HG03103 (cell line): ENCODE data around the gene TP53I11.

Experiments used
- ATAC-seq: cut with Tn5 transposase; IDR thresholded peaks from one replicate; pipeline ENCODE4 v1.9.1; 2021; ENCODE audit warnings: low read depth; ENCODE audit not compliant: unreplicated experiment

Gene TP53I11

DNA sequence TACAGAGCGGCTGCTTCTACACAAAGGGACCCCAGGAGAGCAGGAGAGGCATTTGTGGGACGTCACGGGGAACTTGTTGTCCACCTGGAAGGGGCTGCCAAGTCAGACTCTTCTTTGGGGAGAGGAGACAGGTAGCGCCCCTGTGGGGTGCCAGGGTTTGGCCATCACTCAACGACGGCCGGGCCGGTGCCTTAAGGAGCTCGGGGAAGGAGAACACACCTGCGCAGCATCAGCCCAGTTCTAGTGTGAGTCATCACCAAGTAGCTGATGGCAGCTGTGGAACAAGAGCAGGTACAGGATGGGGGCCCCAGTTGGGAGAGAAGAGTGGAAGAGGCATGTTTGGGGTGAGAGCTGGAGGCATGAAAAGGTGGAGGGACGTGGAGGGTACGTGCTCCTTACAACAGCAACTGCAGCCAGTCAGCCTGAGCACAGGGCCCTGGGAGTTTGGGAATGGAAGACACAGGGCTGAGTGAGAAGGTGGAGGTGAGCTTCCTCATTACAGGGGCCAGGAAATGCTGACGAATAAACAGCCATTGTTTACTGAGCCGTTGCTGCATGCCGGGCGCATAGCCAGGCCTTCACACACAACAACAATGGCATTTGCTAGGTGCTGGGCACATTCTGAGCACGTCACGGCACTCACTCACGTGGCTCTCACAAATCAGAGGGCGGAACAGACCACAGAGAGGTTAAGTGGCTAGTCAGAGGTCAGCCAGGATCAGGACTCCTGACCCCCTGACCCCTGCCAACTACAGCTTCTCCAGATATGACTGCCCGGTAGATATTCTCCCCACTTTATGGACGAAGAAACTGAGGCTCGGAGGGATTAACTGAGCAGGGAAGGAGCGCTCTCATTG, 29.1 kb upstream of the TP53I11 start:
- ATAC-seq = no peak

GRCh38 chr11:44978961-44979331, 28.3 kb upstream of the TP53I11 start:
- ATAC-seq = no peak

DNA sequence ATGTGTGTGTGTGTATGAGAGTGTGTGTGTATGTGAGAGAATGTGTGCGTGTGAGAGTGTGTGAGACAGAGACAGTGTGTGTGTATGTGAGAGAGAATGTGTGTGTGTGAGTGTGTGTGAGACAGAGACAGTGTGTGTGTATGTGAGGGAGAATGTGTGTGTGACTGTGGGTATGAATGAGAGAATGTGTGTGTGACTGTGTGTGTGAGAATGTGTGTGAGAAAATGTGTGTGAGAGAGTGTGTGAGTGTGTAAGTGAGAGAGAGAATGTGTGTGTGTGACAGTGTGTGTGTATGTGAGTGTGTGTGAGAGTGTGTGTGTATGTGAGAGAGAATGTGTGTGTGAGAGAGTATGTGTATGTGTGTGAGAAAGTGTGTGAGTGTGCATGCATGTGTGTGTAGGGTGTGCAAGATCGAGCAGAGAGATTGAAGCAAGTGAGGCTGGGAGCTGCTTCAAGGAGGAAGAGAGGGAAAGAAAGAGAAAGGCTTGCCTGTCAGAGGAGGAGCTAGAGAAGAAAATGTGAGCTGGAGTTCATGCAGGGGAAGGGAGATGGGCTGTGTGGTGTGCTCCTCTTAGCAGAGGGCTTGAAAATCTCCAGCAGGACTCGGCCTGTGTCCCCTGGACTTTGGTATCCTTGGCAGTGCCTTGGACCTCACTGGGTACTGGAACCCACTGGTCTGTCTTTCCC, 27.7 kb upstream of the TP53I11 start:
- no peak for ATAC-seq

- no peak for ATAC-seq
These were observed 26.9 kb upstream of the TP53I11 start for GRCh38 chr11:44977493-44977984.

DNA sequence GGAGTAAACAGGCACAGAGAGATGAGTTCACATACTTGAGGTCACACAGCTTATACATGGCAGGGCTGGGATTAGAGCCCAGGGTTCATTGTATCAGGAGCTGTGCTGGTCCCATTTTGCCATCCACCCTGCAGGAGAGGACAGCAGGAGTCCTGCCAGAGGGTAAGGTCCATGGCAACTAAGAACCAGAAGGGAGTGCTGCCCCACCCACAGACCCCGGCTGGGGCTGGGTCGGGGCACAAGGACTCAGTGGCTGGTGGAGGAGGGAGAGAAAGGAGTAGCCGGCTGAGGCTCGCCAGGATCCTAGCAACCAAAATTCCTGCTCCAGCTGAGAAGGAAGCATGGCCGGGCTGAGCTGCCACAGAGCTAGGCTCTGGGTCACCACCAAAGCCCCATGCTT, 25.9 kb upstream of the TP53I11 start:
- ATAC-seq = no peak

DNA sequence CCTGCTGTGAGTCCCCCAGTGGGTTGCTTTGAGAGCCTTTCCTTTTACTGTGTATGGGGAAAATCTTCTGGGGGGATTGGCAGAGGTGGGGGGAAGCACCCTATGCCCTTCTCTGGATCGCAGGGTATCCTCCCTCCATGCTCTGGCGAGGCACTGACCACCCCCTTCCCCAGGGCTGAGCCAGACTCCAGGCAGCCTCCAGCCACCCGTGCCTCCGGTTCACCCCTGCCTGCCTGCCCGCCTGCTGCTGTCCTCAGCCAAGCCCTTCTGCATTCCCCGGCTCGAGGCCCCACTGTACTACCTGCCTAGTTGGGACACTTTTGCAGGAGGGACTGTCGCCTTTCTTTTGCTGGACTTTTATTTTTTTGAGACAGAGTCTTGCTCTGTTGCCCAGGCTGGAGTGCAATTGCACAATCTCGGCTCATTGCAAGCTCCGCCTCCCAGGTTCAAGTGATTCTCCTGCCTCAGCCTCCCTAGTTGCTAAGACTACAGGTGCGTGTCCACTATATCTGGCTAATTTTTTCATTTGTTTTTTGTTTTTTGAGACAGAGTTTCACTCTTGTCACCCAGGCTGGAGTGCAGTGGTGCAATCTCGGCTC, 23.8 kb upstream of the TP53I11 start:
- no peak for ATAC-seq

DNA sequence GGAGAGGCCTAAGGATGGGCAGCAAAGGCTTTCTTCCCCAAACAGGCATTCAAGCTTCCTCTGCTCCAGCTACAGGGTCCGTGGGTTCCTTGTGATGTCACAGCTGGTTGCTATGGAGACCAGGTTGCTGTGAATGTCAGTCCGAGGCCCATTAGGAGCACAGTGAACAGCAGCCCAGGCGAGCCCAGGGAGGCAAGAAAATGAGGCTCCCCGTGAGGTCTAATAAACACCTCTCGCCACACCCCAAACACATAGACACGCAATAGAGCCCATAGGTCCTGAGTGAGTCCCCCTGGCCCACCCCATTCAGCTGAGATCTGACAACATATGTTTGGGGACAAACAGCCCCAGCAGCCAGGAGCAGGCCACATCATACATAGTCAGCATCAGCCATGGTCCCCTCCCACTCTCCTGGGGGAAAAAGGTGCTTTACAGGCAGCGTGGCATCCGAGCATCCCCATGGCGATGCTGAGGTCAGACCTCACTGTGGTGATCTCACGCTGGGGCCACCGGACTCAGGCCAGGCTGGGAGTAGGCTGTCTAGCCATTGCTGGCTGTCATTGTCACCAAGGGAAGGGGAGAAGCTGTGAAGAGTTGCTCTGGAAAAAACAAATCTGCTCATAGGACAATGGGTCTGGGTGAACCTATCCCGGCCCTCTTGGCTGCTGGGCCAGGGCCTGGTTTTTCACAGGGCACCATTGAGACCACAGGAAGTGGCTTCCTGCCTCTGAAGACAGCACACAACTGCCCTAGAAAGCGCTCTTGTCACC, 23.1 kb upstream of the TP53I11 start:
- ATAC-seq = no peak

GRCh38 chr11:44972746-44973435, 22.2 kb upstream of the TP53I11 start:
- no peak for ATAC-seq

DNA sequence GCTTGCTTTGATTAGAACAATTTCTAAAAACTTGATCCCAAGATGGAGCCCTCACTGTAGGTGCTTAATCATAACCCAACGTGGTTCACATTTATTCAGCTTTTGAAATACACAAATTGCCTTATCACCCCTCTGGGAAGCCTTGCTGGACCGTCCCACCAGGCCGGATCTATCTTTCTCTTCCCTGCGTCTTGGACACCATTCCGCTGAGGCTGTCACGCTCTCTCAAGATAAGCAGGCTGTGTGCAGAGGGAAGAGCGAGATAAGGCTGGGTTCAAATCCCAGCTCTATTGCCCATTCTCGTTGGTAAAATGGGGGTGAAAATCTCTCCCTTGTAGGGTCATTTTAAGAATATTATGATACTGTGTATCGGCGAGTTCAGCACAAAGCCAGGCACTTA, 20.5 kb upstream of the TP53I11 start:
- no peak for ATAC-seq

DNA sequence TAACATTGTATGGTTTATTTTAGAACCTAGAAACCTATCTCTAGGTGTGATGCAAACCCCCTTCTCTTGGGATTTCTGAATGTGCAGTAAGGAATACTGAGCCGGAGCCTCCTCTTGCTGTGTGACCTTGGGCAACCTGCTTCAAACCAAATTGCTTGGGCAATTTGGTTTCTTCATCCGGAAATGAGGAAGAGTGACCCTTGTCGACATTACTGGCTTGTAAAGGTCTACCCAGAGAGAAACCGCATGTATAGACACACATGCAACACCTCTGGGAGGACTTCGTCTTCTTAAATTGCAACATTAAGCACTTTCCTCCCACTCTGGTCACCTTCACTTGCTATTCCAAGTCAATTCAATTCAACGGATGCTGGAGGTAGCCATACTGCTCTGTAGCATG, 19.6 kb upstream of the TP53I11 start:
- no peak for ATAC-seq

DNA sequence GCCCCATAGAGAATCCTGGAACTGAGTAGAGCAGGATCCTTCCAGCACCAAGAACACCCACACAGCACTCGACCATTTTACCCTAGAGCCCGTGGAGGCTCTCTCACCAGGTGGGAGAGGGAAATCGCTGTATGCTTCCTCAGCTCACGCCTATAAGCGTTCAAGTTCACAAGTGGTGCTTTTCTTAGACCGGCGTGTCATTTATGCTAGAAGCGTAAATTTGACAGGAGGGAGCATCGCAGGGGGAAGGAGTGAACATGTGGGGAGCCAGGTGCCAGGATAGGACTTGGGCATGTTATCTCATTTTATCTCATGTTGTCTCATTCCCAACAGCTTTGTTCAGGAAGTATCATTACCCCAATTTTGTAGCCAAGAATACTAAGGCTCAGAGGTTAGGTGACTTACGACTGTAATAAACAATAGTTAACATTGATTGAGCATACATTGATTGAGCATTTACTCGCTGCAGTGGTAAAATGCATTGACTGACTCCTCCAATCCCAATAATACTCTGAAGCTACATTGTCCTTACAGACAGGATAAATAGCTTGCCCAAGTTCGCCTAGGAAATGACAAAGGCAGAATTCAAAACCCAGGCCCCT, 19.1 kb upstream of the TP53I11 start:
- no peak for ATAC-seq

DNA sequence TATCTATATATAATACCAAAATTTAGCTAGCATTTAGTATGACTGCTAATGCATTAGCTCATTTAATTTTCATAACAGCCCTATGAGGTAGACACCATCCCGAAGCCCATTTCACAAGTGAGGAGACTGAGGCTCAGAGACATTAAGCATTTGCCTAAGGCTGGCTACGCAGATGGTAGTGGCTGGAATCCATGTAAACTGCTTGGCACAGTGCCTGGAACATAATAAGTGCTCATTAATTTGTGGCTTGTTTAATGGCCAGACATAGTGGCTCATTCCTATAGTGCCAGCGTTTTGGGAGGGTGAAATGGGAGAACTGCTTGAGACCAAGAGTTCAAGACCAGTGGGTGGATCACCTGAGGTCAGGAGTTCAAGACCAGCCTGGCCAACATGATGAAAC, 17.8 kb upstream of the TP53I11 start:
- no peak for ATAC-seq

- no peak for ATAC-seq
These were observed 17.3 kb upstream of the TP53I11 start for GRCh38 chr11:44967930-44968496.

DNA sequence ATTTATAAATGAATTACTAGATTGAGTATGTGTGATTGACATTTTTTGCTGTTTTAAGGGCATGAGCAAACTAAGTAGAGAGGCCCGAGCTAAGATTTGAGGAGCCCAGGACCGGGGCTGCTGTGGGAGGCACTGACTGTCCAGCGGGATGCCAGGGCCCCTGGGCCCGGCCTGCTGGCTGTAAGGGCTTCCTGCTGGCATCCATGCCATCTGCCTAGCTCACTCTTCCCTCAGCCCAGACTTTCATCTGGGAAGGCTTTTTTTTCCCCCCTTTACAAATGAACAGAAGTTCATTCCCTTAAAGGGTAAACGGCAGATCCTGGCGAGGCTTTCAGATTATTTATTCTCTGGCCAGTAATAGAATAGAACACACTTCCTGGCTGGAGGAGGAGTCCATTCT, 16.0 kb upstream of the TP53I11 start:
- no peak for ATAC-seq

GRCh38 chr11:44964526-44965209, 14.0 kb upstream of the TP53I11 start:
- ATAC-seq = no peak

DNA sequence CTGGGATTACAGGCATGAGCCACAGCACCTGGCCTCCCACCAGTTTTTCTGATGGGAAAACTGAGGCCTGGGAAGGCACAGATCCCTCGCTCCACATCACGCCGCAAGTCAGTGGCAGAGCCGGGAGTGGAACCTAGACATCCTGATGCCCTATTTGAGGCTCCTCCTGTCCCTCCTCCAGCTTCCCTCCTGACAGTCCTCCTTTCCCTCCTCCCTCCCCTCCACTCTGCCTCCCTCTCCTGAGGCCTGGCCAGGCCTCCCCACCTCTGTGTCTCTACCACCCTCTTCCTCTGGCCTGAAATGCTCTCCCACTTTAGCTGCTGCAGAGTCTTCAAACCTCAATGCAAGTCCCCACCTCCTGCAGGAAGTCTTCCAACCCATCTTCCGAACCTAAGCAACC, 13.3 kb upstream of the TP53I11 start:
- ATAC-seq = no peak

- no peak for ATAC-seq
These were observed 12.5 kb upstream of the TP53I11 start for GRCh38 chr11:44963136-44963535.

DNA sequence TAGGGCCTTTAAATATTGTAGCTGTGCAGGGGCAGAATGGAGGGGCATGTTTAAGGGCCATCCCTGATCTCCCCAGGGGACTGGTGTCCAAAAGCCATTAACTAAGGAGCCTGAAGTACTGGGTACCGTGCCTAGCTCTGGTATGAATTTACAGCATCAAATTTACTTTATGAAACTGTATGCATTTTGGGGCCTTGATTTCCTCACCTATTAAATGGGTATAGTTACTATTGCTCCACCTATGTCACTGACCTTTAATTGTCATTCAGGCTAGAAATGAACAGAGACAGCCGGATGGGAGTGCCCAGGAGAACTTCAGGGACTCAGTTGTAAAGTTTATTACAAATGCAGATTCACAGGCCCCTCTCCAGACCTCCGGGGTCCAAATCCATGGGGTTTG, 11.8 kb upstream of the TP53I11 start:
- no peak for ATAC-seq
